ENCODE results near the gene PRRT3.

Gene PRRT3
- total RNA-seq: 14.6 reads per million, percentile 40 among the genes with 10 or more reads in this experiment

GRCh38 chr3:9951962-9952805 lies at the start of gene PRRT3:
TSS of gene PRRT3 (minus strand) at chr3:9952408. CDS start at chr3:9950115, 2,293 bp downstream.
- peak; percentile 40 for DNase-seq

- no peak for DNase-seq
Observed at GRCh38 chr3:10000686-10001085, 48.5 kb upstream of the PRRT3 start.

- no peak for DNase-seq
Observed at GRCh38 chr3:9994086-9994844, 42.1 kb upstream of the PRRT3 start.

- DNase-seq: no peak
Observed at GRCh38 chr3:9986230-9986725, 34.1 kb upstream of the PRRT3 start.

GRCh38 chr3:9980251-9980650 lies 28.0 kb upstream of the PRRT3 start:
- no peak for DNase-seq

GRCh38 chr3:9978710-9979305 lies 26.6 kb upstream of the PRRT3 start:
- no peak for DNase-seq

GRCh38 chr3:9976721-9977709 lies 24.8 kb upstream of the PRRT3 start:
- DNase-seq: no peak

- no peak for DNase-seq
Observed at GRCh38 chr3:9970020-9970652, 17.9 kb upstream of the PRRT3 start.

GRCh38 chr3:9969632-9970019 lies 17.4 kb upstream of the PRRT3 start:
- DNase-seq: no peak

GRCh38 chr3:9966841-9967240 lies 14.6 kb upstream of the PRRT3 start:
- no peak for DNase-seq

GRCh38 chr3:9965200-9965875 lies 13.1 kb upstream of the PRRT3 start:
- DNase-seq: no peak

GRCh38 chr3:9957214-9957613 lies 5.0 kb upstream of the PRRT3 start:
- no peak for DNase-seq

- DNase-seq: no peak
Observed at GRCh38 chr3:9955611-9956352, 3.6 kb upstream of the PRRT3 start.

- no peak for DNase-seq
Observed at GRCh38 chr3:9955067-9955502, 2.9 kb upstream of the PRRT3 start.

GRCh38 chr3:9951598-9951961 lies 628 bp downstream of the PRRT3 start:
- no peak for DNase-seq

GRCh38 chr3:9951126-9951525 lies 1.1 kb downstream of the PRRT3 start:
- DNase-seq: no peak

- DNase-seq: no peak
Observed at GRCh38 chr3:9949626-9950025, 2.6 kb downstream of the PRRT3 start.

GRCh38 chr3:9949115-9949514 lies 3.1 kb downstream of the PRRT3 start:
- no peak for DNase-seq

- DNase-seq: no peak
Observed at GRCh38 chr3:9948586-9948985, 3.6 kb downstream of the PRRT3 start.
